ENCODE data around the gene TXLNA. TPM values are rescaled to one million over a fixed set of nuclear protein-coding genes. Genes with fewer than 3 reads are reported as not detected.

The TXLNA gene
- total RNA-seq, 5 donors from 2014 or later (not counting 1 experiment from before 2014, with no cell fraction given) = 25.3 to 47.7 (median 43.8) TPM

- H3K36me3 ChIP-seq (ENCODE audit: control insufficient read depth in 2 of 2, extremely low read depth in 1 of 2, insufficient read depth in 1 of 2, low read length in 1 of 2) = peaks cover 16 to 63% of the 10 kb centered on the region in 2 donors
- Mint-ChIP-seq H3K4me3 (no peak overlapping the region), H3K36me3 (peaks cover 36% of the 10 kb centered on the region), H3K27ac (no peak overlapping the region), H3K27me3 (no peaks in the 10 kb centered on the region), H3K4me1 (peaks cover 6 to 18% (median 18%) of the 10 kb centered on the region in 3 donors), H3K9me3 (no peaks in the 10 kb centered on the region)
- H3K27me3 ChIP-seq (replicated peaks in 1 of 2; ENCODE audit: control insufficient read depth in 2 of 2, extremely low read depth in 1 of 2, insufficient read depth in 2 of 2, low read length in 1 of 2) = no peaks in the 10 kb centered on the region
- no CpG with 5 or more reads among the region's 3 CpGs for WGBS (ENCODE audit: insufficient coverage)
- H3K27ac ChIP-seq (ENCODE audit: low read length) = no peak overlapping the region
- ATAC-seq (replicated peaks in 1 of 4) (no peak), DNase-seq (no peak)
- POLR2A ChIA-PET = interaction anchor here in 1 of 2 donors (0.6 to 1.7 kb wide), 2 partner anchors 10 to 62 kb away, joined by 3 to 12 read pairs; no protein-coding TSS in a partner anchor
- H3K9me3 ChIP-seq = no peaks in the 10 kb centered on the region
- CTCF ChIA-PET = interaction anchor here in 1 of 2 donors (1.1 kb wide), 1 partner anchor 13 kb away, joined by 3 read pairs; no protein-coding TSS in a partner anchor
- H3K4me3 ChIP-seq (ENCODE audit: control insufficient read depth in 1 of 2, extremely low read depth in 1 of 2, low read length in 1 of 2) = no peak overlapping the region
- H3K4me1 ChIP-seq (ENCODE audit: control insufficient read depth in 1 of 2, extremely low read depth in 1 of 2, insufficient read depth in 2 of 2, low read length in 2 of 2) = peaks cover 4 to 6% of the 10 kb centered on the region in 2 experiments
These were observed 49.3 kb downstream of the TXLNA start for GRCh38 chr1:32228771-32229170.

GRCh38 chr1:32231843-32232432 lies 52.5 kb downstream of the TXLNA start:
- ChIA-PET POLR2A (interaction anchor here in 1 of 2 donors (0.5 kb wide), 1 partner anchor 30 kb away, joined by 3 read pairs; no protein-coding TSS in a partner anchor), CTCF (interaction anchor here in 1 of 2 donors (0.6 kb wide), 1 partner anchor 11 kb away, joined by 3 read pairs; no protein-coding TSS in a partner anchor)
- Mint-ChIP-seq H3K9me3 (no peaks in the 10 kb centered on the region), H3K27me3 (no peaks in the 10 kb centered on the region), H3K36me3 (peaks cover 25% of the 10 kb centered on the region), H3K4me3 (no peak overlapping the region), H3K27ac (peak overlapping the region in 1 of 2 donors; percentile 48), H3K4me1 (peaks cover 0 to 5% (median 5%) of the 10 kb centered on the region in 3 donors)
- Histone ChIP-seq H3K4me3 (ENCODE audit: control insufficient read depth in 1 of 2, extremely low read depth in 1 of 2, low read length in 1 of 2) (no peak overlapping the region), H3K36me3 (ENCODE audit: control insufficient read depth in 2 of 2, extremely low read depth in 1 of 2, insufficient read depth in 1 of 2, low read length in 1 of 2) (peaks cover 6 to 40% of the 10 kb centered on the region in 2 donors), H3K27me3 (replicated peaks in 1 of 2; ENCODE audit: control insufficient read depth in 2 of 2, extremely low read depth in 1 of 2, insufficient read depth in 2 of 2, low read length in 1 of 2) (no peaks in the 10 kb centered on the region), H3K9me3 (no peaks in the 10 kb centered on the region), H3K27ac (ENCODE audit: low read length) (no peak overlapping the region), H3K4me1 (ENCODE audit: control insufficient read depth in 1 of 2, extremely low read depth in 1 of 2, insufficient read depth in 2 of 2, low read length in 2 of 2) (no peaks in the 10 kb centered on the region)
- DNase-seq = no peak
- ATAC-seq (replicated peaks in 1 of 4) = no peak
- WGBS (ENCODE audit: insufficient coverage) = 100% methylated on average over 2 of the region's 5 CpGs

- Mint-ChIP-seq H3K4me1 (peaks cover 0 to 2% (median 1%) of the 10 kb centered on the region in 3 donors), H3K9me3 (no peaks in the 10 kb centered on the region), H3K27me3 (no peaks in the 10 kb centered on the region), H3K36me3 (peaks cover 19% of the 10 kb centered on the region), H3K27ac (peak overlapping the region in 1 of 2 donors; percentile 76), H3K4me3 (no peak overlapping the region)
- Histone ChIP-seq H3K9me3 (no peaks in the 10 kb centered on the region), H3K27ac (ENCODE audit: low read length) (no peak overlapping the region), H3K4me3 (ENCODE audit: control insufficient read depth in 1 of 2, extremely low read depth in 1 of 2, low read length in 1 of 2) (no peak overlapping the region), H3K36me3 (ENCODE audit: control insufficient read depth in 2 of 2, extremely low read depth in 1 of 2, insufficient read depth in 1 of 2, low read length in 1 of 2) (peaks cover 6 to 33% of the 10 kb centered on the region in 2 donors), H3K4me1 (ENCODE audit: control insufficient read depth in 1 of 2, extremely low read depth in 1 of 2, insufficient read depth in 2 of 2, low read length in 2 of 2) (no peaks in the 10 kb centered on the region), H3K27me3 (replicated peaks in 1 of 2; ENCODE audit: control insufficient read depth in 2 of 2, extremely low read depth in 1 of 2, insufficient read depth in 2 of 2, low read length in 1 of 2) (no peaks in the 10 kb centered on the region)
- ATAC-seq (replicated peaks in 1 of 4) (no peak), DNase-seq (no peak)
- CTCF ChIA-PET = no interaction called here
- POLR2A ChIA-PET = no interaction called here
- 94% methylated on average over 3 of the region's 8 CpGs for WGBS (ENCODE audit: insufficient coverage)
These were observed 53.3 kb downstream of the TXLNA start for GRCh38 chr1:32232558-32233304.

GRCh38 chr1:32234792-32235191 lies 55.3 kb downstream of the TXLNA start:
- WGBS (ENCODE audit: insufficient coverage) = 90% methylated on average over 7 of the region's 7 CpGs
- no peak overlapping the region for H3K27ac Mint-ChIP-seq

GRCh38 chr1:32239337-32239736 lies 59.9 kb downstream of the TXLNA start:
- Histone ChIP-seq H3K27ac (ENCODE audit: low read length) (no peak overlapping the region), H3K4me1 (ENCODE audit: control insufficient read depth in 1 of 2, extremely low read depth in 1 of 2, insufficient read depth in 2 of 2, low read length in 2 of 2) (peaks cover 5 to 30% of the 10 kb centered on the region in 2 experiments), H3K9me3 (no peaks in the 10 kb centered on the region), H3K27me3 (replicated peaks in 1 of 2; ENCODE audit: control insufficient read depth in 2 of 2, extremely low read depth in 1 of 2, insufficient read depth in 2 of 2, low read length in 1 of 2) (no peaks in the 10 kb centered on the region), H3K36me3 (ENCODE audit: control insufficient read depth in 2 of 2, extremely low read depth in 1 of 2, insufficient read depth in 1 of 2, low read length in 1 of 2) (no peaks in the 10 kb centered on the region), H3K4me3 (ENCODE audit: control insufficient read depth in 1 of 2, extremely low read depth in 1 of 2, low read length in 1 of 2) (no peak overlapping the region)
- Mint-ChIP-seq H3K27ac (peak overlapping the region in 1 of 2 donors; percentile 45), H3K36me3 (no peaks in the 10 kb centered on the region), H3K27me3 (no peaks in the 10 kb centered on the region), H3K4me1 (peaks cover 13 to 17% (median 16%) of the 10 kb centered on the region in 3 donors), H3K9me3 (no peaks in the 10 kb centered on the region), H3K4me3 (peak overlapping the region; percentile 84 to 89 (median 87))
- ATAC-seq (replicated peaks in 1 of 4) (no peak), DNase-seq (no peak)
- POLR2A ChIA-PET = interaction anchor here in 1 of 2 donors (1.7 kb wide), 1 partner anchor 10 kb away, joined by 6 read pairs; no protein-coding TSS in a partner anchor
- CTCF ChIA-PET = interaction anchor here (0.5 to 1.2 kb wide), 3 partner anchors 9 to 126 kb away, joined by 3 to 4 read pairs (median 4); no protein-coding TSS in a partner anchor
- no CpG with 5 or more reads among the region's 4 CpGs for WGBS (ENCODE audit: insufficient coverage)

More at GRCh38 chr1:32234792-32235191, 55.3 kb downstream of the TXLNA start:
- ChIA-PET POLR2A (no interaction called here), CTCF (interaction anchor here (0.5 to 0.9 kb wide), 2 partner anchors 13 to 15 kb away, joined by 3 to 6 read pairs; no protein-coding TSS in a partner anchor)
- Histone ChIP-seq H3K27ac (ENCODE audit: low read length) (no peak overlapping the region), H3K4me3 (ENCODE audit: control insufficient read depth in 1 of 2, extremely low read depth in 1 of 2, low read length in 1 of 2) (no peak overlapping the region), H3K36me3 (ENCODE audit: control insufficient read depth in 2 of 2, extremely low read depth in 1 of 2, insufficient read depth in 1 of 2, low read length in 1 of 2) (peaks cover 0 to 17% of the 10 kb centered on the region in 2 donors), H3K27me3 (replicated peaks in 1 of 2; ENCODE audit: control insufficient read depth in 2 of 2, extremely low read depth in 1 of 2, insufficient read depth in 2 of 2, low read length in 1 of 2) (no peaks in the 10 kb centered on the region), H3K4me1 (ENCODE audit: control insufficient read depth in 1 of 2, extremely low read depth in 1 of 2, insufficient read depth in 2 of 2, low read length in 2 of 2) (peaks cover 0 to 2% of the 10 kb centered on the region in 2 experiments), H3K9me3 (no peaks in the 10 kb centered on the region)
- peaks cover 5% of the 10 kb centered on the region for H3K36me3 Mint-ChIP-seq
- no peaks in the 10 kb centered on the region for H3K4me1 Mint-ChIP-seq
- no peak for DNase-seq
- H3K27me3 Mint-ChIP-seq = no peaks in the 10 kb centered on the region
- ATAC-seq (replicated peaks in 1 of 4) = peak in 1 of 4 experiments; percentile 14
- H3K9me3 Mint-ChIP-seq = no peaks in the 10 kb centered on the region
- no peak overlapping the region for H3K4me3 Mint-ChIP-seq

GRCh38 chr1:32239790-32240139 lies 60.3 kb downstream of the TXLNA start:
- Mint-ChIP-seq H3K4me3 (peak overlapping the region; percentile 84 to 89 (median 87)), H3K27me3 (no peaks in the 10 kb centered on the region), H3K9me3 (no peaks in the 10 kb centered on the region), H3K4me1 (peaks cover 13 to 17% (median 16%) of the 10 kb centered on the region in 3 donors), H3K27ac (peak overlapping the region in 1 of 2 donors; percentile 66), H3K36me3 (no peaks in the 10 kb centered on the region)
- Histone ChIP-seq H3K4me3 (ENCODE audit: control insufficient read depth in 1 of 2, extremely low read depth in 1 of 2, low read length in 1 of 2) (peak overlapping the region; percentile 75 to 89), H3K27me3 (replicated peaks in 1 of 2; ENCODE audit: control insufficient read depth in 2 of 2, extremely low read depth in 1 of 2, insufficient read depth in 2 of 2, low read length in 1 of 2) (no peaks in the 10 kb centered on the region), H3K27ac (ENCODE audit: low read length) (no peak overlapping the region), H3K9me3 (no peaks in the 10 kb centered on the region), H3K36me3 (ENCODE audit: control insufficient read depth in 2 of 2, extremely low read depth in 1 of 2, insufficient read depth in 1 of 2, low read length in 1 of 2) (no peaks in the 10 kb centered on the region), H3K4me1 (ENCODE audit: control insufficient read depth in 1 of 2, extremely low read depth in 1 of 2, insufficient read depth in 2 of 2, low read length in 2 of 2) (peaks cover 5 to 30% of the 10 kb centered on the region in 2 experiments)
- POLR2A ChIA-PET = interaction anchor here (0.5 to 1.7 kb wide), 5 partner anchors 10 to 154 kb away, joined by 3 to 6 read pairs (median 4); partner anchors contain the start of genes BSDC1 (in 1 of the 2) and MARCKSL1 (in 1 of the 2)
- DNase-seq = no peak
- CTCF ChIA-PET = interaction anchor here (0.5 to 2.2 kb wide), 7 partner anchors 9 to 126 kb away, joined by 3 to 16 read pairs (median 7); partner anchors contain the start of gene HDAC1 (in 1 of the 2)
- ATAC-seq (replicated peaks in 1 of 4) = no peak
- WGBS (ENCODE audit: insufficient coverage) = 96% methylated on average over 19 of the region's 20 CpGs
